GM19238 (cell line): Measurements from ENCODE around the gene LGMN.
"Not testable (repeated sequence)": the region's sequence is repeated elsewhere in the genome, so short reads cannot be mapped to it uniquely, and the experiment has no call there.

Source experiments
- DNase-seq: peaks from one replicate; pipeline ENCODE4 v3.0.0; 2011; ENCODE audit warnings: low spot score; ENCODE audit not compliant: insufficient read length

LGMN gene

DNA sequence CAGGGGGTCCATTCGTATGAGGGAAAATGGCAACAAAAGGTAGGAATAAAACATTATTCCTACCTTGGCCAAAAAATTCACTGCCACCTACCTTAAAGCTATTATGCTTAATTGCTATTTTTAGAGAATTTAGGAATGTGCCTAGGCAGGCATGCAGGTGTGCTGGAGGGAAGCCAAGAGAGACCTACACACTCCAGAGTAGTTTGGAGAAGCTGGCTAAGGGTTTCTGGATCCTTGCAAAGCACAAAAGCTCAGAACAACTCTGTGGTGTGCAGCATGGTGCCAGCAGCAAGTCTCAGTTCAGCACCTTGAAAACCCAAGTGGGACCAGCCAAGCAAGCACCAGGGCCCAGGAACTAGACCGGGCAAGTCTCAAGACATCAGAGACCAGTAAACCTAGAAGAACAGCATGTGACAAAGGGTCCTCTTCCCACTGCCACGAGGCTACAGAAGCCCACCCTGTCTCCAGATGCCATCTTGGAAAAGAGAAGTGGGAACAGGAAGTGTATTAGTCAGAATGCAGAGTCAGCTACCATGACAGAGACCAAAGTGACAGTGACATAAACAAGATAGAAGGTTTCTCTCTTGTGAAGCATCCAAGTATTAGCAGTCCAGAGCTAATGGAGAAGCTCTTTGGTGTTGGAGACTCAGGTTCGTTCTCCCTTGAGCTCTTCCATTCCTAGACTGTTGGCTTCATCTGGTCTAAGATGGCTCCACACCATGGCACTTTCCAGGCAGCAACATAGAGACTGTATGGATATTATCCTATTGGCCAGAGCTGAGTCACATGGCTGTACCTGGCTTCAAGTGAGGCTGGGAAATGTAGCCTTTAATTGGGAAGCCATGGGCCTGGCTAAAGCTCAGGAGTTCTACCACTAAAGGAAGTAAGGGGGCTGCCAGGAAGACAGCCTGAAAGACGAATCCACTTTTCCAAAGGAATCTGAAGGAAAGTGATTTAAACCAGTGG is 15.5 kb upstream of the LGMN start:
- not testable (repeated sequence) for DNase-seq

DNA sequence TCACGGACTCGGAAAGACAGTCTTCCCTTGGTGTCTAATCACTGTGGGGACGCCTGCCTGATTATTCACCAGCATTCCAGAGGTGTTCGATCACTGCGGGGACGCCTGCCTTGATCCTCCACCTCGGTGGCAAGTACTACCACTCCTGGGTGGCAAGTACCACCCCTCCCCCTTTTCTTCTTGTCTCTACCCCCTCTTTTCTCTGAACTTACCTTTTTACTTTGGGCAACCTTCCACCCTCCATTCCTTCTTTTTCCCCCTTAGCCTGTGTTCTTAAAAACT is 12.0 kb upstream of the LGMN start:
- DNase-seq = no peak

DNA sequence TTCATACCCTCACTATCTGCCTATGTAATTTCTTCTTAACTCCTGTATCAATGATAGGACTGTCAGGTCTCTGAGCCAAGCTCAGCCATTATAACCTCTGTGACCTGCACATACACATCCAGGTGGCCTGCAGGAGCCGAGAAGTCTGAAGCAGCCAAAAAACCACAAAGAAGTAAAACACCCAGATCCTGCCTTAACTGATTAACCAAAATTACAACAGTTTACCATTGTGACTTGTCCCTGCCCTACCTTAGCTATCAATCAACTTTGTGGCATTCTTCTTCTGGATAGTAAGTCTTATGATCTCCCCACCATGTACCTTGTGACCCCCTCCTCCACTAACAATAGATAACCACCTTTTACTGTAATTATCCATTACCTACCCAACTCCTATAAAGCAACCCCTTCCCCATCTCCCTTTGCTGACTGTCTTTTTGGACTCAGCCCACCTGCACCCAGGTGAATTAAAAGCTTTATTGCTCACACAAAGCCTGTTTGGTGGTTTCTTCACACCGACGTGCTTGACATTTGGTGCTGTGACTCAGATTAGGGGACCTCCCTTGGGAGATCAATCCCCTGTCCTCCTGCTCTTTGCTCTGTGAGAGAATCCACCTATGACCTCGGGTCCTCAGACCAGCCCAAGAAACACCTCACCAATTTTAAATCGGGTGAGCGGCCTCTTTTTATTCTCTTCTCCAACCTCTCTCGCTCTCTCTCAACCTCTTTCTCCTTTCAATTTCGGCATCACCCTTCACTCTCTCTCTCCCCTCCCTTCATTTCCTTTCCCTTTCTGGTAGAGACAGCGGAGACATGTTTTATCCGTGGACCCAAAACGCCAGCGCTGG is 11.5 kb upstream of the LGMN start:
- DNase-seq = no peak

DNA sequence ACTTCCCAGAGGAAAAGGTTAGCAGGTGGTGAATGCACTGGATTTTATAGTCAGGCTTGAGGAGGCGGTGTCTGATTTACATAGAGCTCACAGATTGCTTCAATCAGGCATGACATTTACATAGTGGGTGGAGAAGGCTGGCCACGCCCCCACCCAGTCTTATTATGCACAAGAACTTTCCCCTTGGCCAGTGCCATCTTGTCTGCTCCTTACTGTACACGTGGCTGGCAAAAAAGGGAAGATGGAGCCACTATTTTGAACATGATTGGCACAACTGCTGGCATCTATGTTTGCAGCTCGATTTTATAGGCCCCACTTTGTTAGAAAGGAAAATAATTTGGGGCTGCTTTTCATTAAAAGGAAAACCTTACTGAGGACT is 10.9 kb upstream of the LGMN start:
- no peak for DNase-seq

DNA sequence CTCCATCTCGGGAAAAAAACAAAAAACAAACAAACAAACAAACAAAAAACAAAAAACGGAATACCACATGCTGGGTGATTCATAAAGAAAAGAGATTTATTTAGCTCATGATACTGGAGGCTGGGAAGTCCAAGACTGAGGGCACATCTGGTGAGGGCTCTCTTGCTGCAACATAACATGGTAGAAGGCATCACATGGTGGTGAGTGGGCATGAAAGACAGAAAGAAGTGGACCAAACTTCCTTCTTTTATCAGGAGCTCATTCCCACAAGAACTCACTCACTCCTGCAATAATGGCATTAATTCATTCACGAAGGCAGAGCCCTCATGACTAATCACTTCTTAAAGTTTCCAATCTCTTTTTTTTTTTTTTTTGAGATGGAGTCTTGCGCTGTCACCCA is 8.0 kb upstream of the LGMN start:
- DNase-seq = no peak

DNA sequence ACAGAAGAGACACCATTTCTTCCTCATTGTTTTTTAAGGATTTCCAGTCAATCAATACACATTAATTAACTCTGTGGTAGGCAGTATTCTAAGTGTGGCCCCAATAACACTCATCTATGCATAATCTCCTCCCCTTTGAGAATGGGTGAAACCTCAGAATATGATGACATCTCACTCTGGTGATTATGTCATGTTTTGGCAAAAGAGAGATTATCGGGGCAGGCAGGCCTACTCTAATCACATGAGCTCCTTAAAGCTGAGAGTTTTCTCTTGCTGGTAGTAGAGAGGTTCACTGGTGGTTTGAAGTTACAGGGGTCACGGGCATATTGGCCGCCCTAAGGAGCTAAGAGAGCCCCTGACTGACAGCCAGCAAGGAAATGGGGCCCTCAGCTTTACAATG is 7.1 kb upstream of the LGMN start:
- DNase-seq = no peak

DNA sequence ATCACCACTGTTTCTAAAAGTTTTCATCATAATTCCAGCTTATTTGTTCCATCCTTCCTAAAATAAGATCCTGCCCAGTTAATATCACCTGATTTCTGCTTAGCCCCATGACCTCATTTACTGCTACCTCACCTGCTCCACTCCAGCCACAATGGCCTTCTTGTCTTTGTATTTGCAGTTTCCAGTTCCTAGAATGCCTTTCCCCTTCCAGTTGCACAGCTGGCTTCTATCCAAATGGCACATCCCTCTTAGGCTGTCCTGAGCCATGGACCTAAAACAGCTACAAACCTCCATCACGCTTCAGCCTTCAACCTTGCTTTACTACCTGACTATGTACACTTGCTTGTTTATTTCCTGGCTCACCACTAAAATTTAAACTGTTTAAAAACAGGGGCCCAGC is 6.5 kb upstream of the LGMN start:
- DNase-seq = no peak

DNA sequence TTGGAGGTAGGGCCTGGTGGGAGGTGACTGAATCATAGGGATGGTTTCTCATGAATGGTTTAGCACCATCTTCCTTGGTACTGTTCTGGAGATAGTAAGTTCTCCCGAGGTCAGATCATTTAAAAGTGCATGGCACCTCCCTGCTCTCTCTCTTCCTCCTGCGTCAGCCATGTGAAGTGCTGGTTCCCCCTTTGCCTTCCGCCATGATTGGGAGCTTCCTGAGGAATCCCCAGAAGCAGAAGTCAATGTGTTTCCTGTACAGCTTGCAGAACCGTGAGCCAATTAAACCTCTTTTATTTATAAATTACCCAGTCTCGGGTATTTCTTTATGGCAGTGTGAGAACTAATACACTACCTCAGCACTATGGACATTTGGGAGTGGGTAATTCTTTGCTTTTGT is 4.8 kb upstream of the LGMN start:
- DNase-seq = no peak

DNA sequence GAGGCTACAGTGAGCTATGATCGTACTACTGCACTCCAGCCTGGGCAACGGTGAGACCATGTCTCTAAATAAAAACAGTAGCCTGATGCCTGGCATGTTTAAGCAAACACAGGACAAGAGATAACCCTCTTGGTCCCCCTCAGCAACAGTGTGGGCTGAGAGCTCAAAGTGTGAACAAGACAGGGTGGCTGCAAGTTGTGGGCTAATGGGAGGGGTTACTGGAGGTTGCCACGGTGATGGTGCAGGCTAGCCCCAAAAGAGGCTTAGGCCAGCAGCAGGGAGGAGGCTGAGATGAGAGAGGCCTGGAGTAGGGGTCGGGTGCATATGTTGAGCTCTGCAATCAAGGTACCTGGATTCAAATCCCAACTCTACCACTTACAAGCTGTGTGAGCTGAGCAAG is 3.4 kb upstream of the LGMN start:
- DNase-seq = no peak

DNA sequence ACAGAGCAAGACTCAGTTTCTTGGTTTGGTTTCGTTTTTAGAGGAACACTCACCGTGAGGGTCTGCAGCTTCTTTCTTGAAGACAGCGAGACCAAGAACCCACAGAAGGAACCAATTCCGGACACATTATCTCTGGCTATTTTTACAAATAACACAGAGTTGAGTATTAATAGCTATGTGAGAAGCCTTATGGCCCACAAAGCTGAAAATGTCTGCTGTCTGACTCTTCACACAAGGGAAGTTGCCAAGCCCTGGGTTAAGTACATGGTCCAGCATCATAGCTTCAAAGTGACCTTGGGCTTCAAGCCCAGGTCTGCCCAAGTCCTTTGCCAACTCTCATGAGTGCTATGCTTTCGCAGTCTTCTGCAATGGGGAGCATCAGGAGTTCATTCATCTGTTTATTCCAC is 2.6 kb upstream of the LGMN start:
- no peak for DNase-seq

DNA sequence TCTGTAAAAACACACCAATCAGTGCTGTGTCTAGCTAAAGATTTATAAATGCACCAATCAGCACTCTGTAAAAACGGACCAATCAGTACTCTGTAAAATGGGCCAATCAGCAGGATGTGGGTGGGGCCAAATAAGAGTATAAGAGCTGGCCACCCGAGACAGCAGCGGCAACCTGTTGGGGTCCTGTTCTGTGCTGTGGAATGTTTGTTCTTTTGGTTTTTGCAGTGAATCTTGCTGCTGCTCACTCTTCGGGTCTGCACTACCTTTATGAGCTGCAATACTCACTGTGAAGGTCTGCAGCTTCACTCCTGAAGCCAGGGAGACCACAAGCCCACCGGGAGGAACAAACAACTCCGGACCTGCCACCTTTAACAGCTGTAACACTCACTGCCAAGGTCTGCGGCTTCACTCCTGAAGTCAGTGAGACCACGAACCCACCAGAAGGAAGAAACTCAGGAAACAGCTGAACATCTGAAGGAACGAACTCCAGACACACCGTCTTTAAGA is 1.8 kb upstream of the LGMN start:
- not testable (repeated sequence) for DNase-seq

DNA sequence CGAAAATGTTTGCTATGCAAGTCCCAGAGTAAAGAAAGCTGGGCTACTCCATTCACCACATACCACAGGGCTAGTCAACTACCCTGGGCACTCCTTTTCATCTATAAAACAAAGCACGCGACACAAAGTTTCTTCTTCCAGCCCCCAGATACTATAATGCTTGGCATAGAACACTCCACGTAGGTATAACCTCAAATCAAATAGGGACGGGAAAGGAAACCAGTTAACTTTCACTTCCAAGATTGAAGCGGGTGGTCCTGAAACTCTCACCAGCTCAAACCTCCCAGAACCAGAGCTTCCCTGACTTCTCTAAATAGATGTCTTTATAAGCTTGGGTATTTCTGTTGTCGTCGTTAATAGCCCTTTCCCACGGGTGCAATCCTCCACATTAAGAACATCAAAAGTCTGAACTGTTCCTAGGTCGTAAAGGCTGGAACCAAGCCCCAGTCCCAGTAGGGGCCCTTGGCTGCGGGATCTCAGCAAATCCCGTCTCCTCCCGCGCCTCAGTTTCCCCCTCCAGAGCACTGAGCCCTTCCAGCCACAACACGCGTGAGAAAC is 647 bp downstream of the LGMN start:
- DNase-seq = no peak

DNA sequence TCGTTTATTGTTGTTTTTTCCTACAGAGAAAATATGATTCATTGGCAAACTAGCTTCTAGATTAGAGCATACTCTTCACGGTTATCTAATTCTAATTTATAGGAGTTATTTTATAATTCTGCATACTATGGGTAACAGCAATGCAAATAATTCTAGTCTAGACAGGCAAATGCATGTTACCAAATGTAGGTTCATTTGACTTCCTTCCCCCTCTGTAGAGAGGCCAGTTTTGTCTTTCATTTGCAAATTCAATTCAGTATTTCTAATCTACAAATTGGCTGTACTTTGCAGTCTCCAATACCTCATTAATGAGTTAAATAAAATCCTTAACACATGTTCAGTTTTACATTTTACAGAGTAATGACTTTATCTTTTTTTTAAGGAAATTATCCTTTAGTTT is 4.2 kb downstream of the LGMN start:
- DNase-seq = no peak

DNA sequence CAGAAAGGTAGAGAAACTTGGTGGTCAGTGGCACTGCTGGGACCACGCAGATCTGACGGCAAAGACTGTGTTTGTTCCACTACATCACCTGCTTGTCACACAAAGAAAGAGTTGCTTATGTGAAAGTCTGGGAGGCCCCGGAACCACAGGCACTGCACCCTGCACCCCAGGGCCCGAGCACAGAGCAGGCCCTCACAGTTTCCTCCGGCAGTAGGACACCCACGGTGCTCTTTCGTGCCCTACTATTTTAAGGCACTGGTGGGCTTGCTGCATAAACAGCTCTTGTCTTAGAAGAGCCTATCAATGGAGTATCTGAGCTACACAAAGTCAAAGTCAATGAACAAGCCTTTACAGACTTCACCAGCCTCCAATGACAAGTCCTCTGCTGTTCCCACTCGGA is 8.0 kb downstream of the LGMN start:
- DNase-seq = no peak

DNA sequence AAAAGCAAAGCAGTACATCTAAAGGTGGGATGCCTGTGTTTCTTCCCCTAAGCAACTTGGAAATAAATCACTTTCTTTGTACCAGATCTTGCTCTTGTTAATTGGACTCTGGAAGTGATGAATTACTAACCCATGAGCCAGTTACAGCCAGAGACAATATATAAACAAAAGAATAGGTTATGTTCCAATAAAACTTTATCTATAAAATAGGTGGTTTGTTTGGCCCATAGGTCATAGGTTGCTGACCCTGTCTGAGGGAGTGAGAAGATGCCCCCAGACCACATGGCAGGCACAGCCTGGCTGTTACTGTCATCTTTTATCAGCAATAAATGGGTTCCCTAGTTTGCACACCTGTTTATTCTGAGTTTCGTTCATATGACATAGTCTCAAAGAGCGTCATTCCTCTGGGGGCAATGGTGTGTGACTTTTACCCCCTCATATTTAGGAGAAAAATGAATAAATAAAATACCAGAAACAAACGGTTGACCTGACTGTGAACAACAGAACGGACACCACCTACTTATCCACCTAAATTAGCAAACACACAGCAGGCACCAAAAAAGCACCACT is 10.7 kb downstream of the LGMN start:
- DNase-seq = no peak

DNA sequence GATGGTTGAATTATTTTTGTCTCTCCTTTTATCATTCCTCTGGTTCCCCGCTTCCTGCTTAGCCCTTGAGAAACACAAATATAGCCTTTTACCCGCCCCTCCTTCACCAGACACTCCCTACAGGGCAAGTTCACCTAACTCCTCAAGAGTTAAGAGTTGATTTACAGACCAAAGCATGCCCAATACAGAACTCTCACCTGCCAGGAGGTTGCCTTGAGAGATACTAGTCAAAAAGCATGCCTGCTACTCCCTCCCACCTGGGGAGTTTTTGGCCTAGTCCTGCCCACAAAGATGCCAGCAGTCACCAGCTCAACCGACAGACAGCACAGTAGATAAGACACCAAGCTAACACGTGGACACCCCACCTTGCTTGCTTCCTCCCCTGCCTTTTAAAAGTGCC is 11.2 kb downstream of the LGMN start:
- no peak for DNase-seq

DNA sequence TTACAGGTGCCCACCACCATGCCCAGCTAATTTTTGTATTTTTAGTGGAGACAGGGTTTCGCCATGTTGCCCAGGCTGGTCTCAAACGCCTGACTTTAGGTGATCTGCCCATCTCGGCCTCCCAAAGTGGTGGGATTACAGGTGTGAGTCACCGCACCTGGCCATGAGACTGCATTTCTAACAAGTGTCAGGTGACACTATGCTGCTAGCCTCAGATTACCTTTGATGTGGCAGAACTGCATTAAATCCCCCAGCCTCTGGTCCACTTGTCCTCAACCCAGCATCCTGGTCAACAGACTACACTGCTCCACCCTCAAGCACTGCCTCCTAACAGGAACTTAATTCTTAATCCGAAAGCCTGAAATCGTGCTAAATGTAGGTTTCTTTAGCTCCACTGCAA is 13.1 kb downstream of the LGMN start:
- no peak for DNase-seq

DNA sequence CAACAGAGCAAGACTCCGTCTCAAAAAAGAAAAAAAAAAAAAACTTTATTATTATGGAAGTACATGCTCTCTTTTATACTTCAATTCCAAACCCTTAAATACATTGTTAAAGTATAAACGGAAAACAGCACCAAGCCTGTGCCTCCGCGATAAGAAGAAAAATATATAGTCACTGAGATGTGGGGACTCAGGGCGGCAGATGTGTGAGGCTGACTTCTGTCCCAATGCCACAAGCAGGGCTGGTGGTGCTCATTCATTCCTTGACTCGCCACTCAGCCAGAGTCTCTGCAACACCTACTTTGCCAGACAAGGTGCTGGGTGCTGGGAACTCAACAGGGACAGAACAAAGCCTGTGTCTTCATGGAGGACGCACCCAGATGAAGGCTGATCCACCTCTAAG is 13.8 kb downstream of the LGMN start:
- DNase-seq = no peak

DNA sequence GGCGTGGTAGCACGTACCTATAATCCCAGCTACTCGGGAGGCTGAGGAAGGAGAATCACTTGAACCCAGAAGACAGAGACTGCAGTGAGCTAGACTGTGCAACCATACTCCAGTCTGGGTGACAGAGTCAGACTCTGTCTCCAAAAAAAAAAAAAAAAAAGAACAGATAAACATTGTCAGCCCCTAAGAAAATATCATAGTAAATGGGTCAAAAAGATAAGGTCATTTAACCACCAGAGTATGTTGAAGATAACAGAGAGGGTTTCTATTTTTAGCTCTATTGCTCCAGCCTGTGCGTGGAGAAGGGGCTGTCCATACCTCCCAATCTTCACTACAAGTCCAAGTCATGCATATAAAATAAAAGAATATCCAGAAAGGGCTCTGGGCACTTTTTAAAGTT is 15.4 kb downstream of the LGMN start:
- no peak for DNase-seq

DNA sequence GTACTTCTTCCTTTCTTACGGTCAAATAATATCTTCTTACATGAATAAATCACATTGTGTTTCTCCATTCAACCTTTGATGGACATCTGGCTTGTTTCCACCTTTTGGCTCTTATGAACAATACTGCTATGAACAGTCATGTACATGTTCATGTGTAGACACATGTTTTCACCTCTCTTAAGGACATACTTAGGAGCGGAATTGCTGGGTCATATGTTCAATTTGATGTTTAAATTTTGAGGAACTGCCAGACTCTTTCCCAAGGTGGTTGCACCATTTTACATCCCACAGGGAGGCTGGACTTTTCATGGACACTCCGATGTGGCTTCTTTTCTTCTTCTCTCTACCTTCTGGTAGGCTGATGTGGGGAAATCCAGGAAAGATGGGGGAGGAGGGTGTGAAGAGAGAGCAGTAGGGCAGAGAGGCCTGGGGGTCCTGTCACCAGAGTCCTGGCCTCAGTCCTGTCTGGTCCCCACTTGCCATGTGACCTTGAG is 16.8 kb downstream of the LGMN start:
- no peak for DNase-seq

DNA sequence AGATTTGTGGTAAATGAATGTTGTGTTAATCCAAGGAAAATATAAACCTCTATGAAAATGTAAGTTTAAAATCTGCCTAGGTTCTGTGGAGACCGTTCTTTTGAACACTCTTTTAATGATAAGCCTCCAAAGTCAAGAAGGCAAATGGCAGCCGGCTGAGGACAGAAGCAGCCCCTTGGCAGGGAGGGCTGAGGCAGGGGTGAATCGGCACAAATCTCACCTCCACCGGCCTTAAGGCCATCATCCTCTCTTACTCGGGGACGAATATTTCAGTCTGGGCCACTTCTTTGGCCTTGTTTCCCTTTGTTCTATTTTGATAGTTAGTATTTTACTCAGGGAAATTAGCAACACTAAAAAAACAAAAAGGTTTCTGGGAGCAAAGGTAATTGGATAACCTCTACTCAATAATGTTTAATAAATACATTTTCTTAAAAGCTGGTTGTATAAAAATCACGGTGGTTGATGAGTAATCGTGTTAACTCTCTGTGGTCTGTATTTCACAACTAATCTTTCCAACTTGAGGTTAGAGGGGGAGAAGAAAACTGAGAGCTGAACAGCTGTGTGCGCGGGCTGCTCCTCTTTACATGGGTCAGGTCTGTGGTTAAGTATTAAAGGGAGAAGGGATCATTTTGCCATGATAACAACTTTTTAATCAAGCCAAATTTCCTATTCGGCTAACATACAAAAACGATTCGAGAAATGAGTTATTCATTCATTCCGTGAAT is 18.6 kb downstream of the LGMN start:
- no peak for DNase-seq
